Measurements from ENCODE around the gene ABCB10.
"Not testable (repeated sequence)": the region's sequence is repeated elsewhere in the genome, so short reads cannot be mapped to it uniquely, and the experiment has no call there.

ABCB10 gene

GRCh38 chr1:229597877-229598276, 39.4 kb upstream of the ABCB10 start:
- TF ChIP-seq, protein P1, sequence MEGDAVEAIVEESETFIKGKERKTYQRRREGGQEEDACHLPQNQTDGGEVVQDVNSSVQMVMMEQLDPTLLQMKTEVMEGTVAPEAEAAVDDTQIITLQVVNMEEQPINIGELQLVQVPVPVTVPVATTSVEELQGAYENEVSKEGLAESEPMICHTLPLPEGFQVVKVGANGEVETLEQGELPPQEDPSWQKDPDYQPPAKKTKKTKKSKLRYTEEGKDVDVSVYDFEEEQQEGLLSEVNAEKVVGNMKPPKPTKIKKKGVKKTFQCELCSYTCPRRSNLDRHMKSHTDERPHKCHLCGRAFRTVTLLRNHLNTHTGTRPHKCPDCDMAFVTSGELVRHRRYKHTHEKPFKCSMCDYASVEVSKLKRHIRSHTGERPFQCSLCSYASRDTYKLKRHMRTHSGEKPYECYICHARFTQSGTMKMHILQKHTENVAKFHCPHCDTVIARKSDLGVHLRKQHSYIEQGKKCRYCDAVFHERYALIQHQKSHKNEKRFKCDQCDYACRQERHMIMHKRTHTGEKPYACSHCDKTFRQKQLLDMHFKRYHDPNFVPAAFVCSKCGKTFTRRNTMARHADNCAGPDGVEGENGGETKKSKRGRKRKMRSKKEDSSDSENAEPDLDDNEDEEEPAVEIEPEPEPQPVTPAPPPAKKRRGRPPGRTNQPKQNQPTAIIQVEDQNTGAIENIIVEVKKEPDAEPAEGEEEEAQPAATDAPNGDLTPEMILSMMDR (IDR thresholded peaks at IDR 0.05): no peak
- peaks cover 49% of the 10 kb centered on the region for H3K36me3 Mint-ChIP-seq (ENCODE audit: low read depth)
- no peak for DNase-seq
- no peaks in the 10 kb centered on the region for H3K9me3 Mint-ChIP-seq
- no peak overlapping the region for H3K27ac Mint-ChIP-seq
- peaks cover 6% of the 10 kb centered on the region for H3K4me1 Mint-ChIP-seq
- no peak overlapping the region for H3K4me3 Mint-ChIP-seq
- peaks cover 4% of the 10 kb centered on the region for H3K27me3 Mint-ChIP-seq (ENCODE audit: low read depth, poor library complexity)

- Mint-ChIP-seq H3K9me3 (no peaks in the 10 kb centered on the region), H3K4me1 (peaks cover 6% of the 10 kb centered on the region), H3K27me3 (ENCODE audit: low read depth, poor library complexity) (peaks cover 4% of the 10 kb centered on the region), H3K4me3 (no peak overlapping the region), H3K36me3 (ENCODE audit: low read depth) (peaks cover 41% of the 10 kb centered on the region), H3K27ac (no peak overlapping the region)
- TF ChIP-seq, protein P1 (IDR thresholded peaks at IDR 0.05): no peak
- no peak for DNase-seq
Observed at GRCh38 chr1:229596925-229597699, 38.6 kb upstream of the ABCB10 start.

DNA sequence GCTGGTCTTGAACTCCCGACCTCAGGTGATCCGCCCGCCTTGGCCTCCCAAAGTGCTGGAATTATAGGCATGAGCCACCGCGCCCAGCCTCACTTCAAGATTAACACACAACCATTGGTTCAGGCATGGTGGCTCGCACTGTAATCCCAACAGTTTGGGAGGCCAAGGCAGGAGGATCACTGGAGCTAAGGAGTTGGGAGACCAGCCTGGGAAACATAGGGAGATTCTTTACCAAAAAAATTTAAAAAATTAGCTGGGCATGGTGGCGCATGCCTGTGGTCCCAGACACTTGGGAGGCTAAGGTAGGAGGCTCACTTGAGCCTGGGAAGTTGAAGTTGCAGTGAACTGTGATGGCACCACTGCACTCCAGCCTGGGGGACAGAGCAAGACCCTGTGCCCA, 37.4 kb upstream of the ABCB10 start:
- H3K4me3 Mint-ChIP-seq; H3K27ac Mint-ChIP-seq; DNase-seq; H3K9me3 Mint-ChIP-seq; H3K27me3 Mint-ChIP-seq (ENCODE audit: low read depth, poor library complexity); H3K4me1 Mint-ChIP-seq: not testable (repeated sequence)
- H3K36me3 Mint-ChIP-seq (ENCODE audit: low read depth): peaks cover 33% of the 10 kb centered on the region

GRCh38 chr1:229594227-229595008, 35.9 kb upstream of the ABCB10 start:
- Mint-ChIP-seq H3K27me3 (ENCODE audit: low read depth, poor library complexity) (peaks cover 4% of the 10 kb centered on the region), H3K9me3 (no peaks in the 10 kb centered on the region), H3K4me1 (no peaks in the 10 kb centered on the region), H3K27ac (no peak overlapping the region), H3K36me3 (ENCODE audit: low read depth) (peaks cover 25% of the 10 kb centered on the region), H3K4me3 (no peak overlapping the region)
- no peak for DNase-seq
- TF ChIP-seq, protein P1 (IDR thresholded peaks at IDR 0.05): no peak

- no peaks in the 10 kb centered on the region for H3K4me1 Mint-ChIP-seq
- peaks cover 19% of the 10 kb centered on the region for H3K36me3 Mint-ChIP-seq (ENCODE audit: low read depth)
- H3K27ac Mint-ChIP-seq: no peak overlapping the region
- peaks cover 4% of the 10 kb centered on the region for H3K27me3 Mint-ChIP-seq (ENCODE audit: low read depth, poor library complexity)
- no peaks in the 10 kb centered on the region for H3K9me3 Mint-ChIP-seq
- no peak overlapping the region for H3K4me3 Mint-ChIP-seq
- DNase-seq: no peak
- TF ChIP-seq, protein P1 (IDR thresholded peaks at IDR 0.05): no peak
Observed at GRCh38 chr1:229593800-229594199, 35.3 kb upstream of the ABCB10 start.

- Mint-ChIP-seq H3K4me3 (no peak overlapping the region), H3K27ac (no peak overlapping the region), H3K36me3 (ENCODE audit: low read depth) (peaks cover 14% of the 10 kb centered on the region), H3K4me1 (no peaks in the 10 kb centered on the region), H3K9me3 (no peaks in the 10 kb centered on the region), H3K27me3 (ENCODE audit: low read depth, poor library complexity) (peaks cover 10% of the 10 kb centered on the region)
- DNase-seq: no peak
- TF ChIP-seq, protein P1 (IDR thresholded peaks at IDR 0.05): no peak
Observed at GRCh38 chr1:229590119-229590518, 31.6 kb upstream of the ABCB10 start.
